Activated CD8-positive, alpha-beta memory T cell treated with anti-CD3 and anti-CD28 coated beads for 4 hours (primary cell): ENCODE measurements around the gene CFAP61.
"Not testable (repeated sequence)": the region's sequence is repeated elsewhere in the genome, so short reads cannot be mapped to it uniquely, and the experiment has no call there.

ENCODE experiments used
- DNase-seq, 2 donors: peaks; one replicate each; pipeline ENCODE4 v3.0.0-alpha.2; 2020; ENCODE audit warnings: low read depth in 2 of 2

The CFAP61 gene

GRCh38 chr20:20231528-20232298 is 179.4 kb downstream of the CFAP61 start:
- no peak for DNase-seq

GRCh38 chr20:20233041-20233514 is 180.7 kb downstream of the CFAP61 start:
- DNase-seq = no peak

GRCh38 chr20:20235681-20236080 is 183.3 kb downstream of the CFAP61 start:
- no peak for DNase-seq

GRCh38 chr20:20237093-20237959 is 185.0 kb downstream of the CFAP61 start:
- no peak for DNase-seq

- DNase-seq = no peak
Observed at GRCh38 chr20:20241976-20242375, 189.6 kb downstream of the CFAP61 start.

- DNase-seq = not testable (repeated sequence)
Observed at GRCh38 chr20:20244384-20244783, 192.1 kb downstream of the CFAP61 start.

- no peak for DNase-seq
Observed at GRCh38 chr20:20246996-20247633, 194.8 kb downstream of the CFAP61 start.

- no peak for DNase-seq
Observed at GRCh38 chr20:20248620-20249200, 196.4 kb downstream of the CFAP61 start.

GRCh38 chr20:20251317-20251716 is 199.0 kb downstream of the CFAP61 start:
- no peak for DNase-seq

GRCh38 chr20:20251836-20252235 is 199.5 kb downstream of the CFAP61 start:
- no peak for DNase-seq

- no peak for DNase-seq
Observed at GRCh38 chr20:20253039-20253743, 200.9 kb downstream of the CFAP61 start.

- no peak for DNase-seq
Observed at GRCh38 chr20:20253744-20254330, 201.5 kb downstream of the CFAP61 start.

GRCh38 chr20:20255099-20255498 is 202.8 kb downstream of the CFAP61 start:
- no peak for DNase-seq

GRCh38 chr20:20259533-20259932 is 207.2 kb downstream of the CFAP61 start:
- no peak for DNase-seq

- DNase-seq = no peak
Observed at GRCh38 chr20:20261159-20261558, 208.8 kb downstream of the CFAP61 start.

- no peak for DNase-seq
Observed at GRCh38 chr20:20265210-20265609, 212.9 kb downstream of the CFAP61 start.

GRCh38 chr20:20266552-20266951 is 214.2 kb downstream of the CFAP61 start:
- DNase-seq = no peak

- no peak for DNase-seq
Observed at GRCh38 chr20:20267685-20268370, 215.5 kb downstream of the CFAP61 start.

GRCh38 chr20:20271271-20271670 is 218.9 kb downstream of the CFAP61 start:
- no peak for DNase-seq

- no peak for DNase-seq
Observed at GRCh38 chr20:20272686-20273085, 220.4 kb downstream of the CFAP61 start.
